ENCODE results near the gene XAF1. TPM values are rescaled to one million over a fixed set of nuclear protein-coding genes. Genes with fewer than 3 reads are reported as not detected.
A peak's percentile ranks its signal among the peaks of the same experiment; 100 is the strongest.

Gene XAF1
- total and polyA plus RNA-seq, 10 of the 15 experiments (the other 5 are each of a cell fraction or from before 2014, with no cell fraction given) = 16.3 to 59.1 (median 44.6) TPM

DNA sequence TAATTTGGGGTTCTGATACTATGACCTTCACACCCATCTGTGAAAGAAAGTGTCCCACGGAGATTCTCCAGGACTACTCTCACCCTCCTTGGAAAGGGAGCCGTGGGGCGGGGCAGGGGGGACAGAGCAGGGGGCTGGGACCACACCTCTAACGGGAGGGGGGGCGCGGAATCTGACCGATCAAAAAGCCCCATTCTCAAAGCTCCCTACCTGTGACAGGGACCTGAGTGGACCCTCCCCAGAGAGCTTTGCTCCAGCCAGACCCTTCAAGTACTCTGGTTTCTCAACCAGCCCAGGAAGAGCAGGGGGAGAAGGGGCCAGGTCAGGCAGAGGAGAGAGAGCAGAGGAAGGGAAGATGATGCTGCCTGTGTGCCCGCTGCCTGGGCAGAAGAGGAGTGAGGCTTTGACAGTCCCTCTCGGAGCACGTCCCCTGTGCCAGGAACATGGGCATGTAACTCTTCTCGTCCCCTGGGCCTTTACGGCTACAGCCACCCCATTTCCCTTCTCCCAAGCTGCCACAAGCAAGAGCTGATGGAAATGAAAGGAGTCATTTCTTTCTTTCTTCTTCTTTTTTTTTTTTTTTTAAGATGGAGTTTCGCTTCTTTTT is 682 bp downstream of the XAF1 start:
- in situ Hi-C loops (cut with MboI) (no loop called here), intact Hi-C loops (cut with micrococcal nuclease; ENCODE audit: unreplicated experiment) (loop anchor here (10.0 kb wide), 2 partner anchors 92 to 258 kb away; partner anchors contain the start of gene RNASEK)
- RAD21 ChIA-PET (ENCODE audit: unreplicated experiment) = no interaction called here
- DNase-seq (ENCODE audit: low read depth, low spot score) = no peak
- Histone ChIP-seq H3K9ac (ENCODE audit: control insufficient read depth, insufficient read depth, low read length) (peak overlapping the region; percentile 95), H3K36me3 (ENCODE audit: control insufficient read depth in 2 of 2, insufficient read depth in 2 of 2, low read length in 1 of 2) (peaks cover 4 to 26% of the 10 kb centered on the region in 2 experiments; a peak in 3 of 4 replicates), H2AFZ (ENCODE audit: control insufficient read depth, low read depth, low read length) (peak overlapping the region; percentile 84; the same call in 1 of the 2 replicates), H3K4me3 (peak overlapping the region; percentile 95), H3K4me1 (ENCODE audit: control insufficient read depth, insufficient read depth, low read length) (peaks cover 15% of the 10 kb centered on the region), H3K79me2 (ENCODE audit: control insufficient read depth, insufficient read depth, low read length) (peaks cover 29% of the 10 kb centered on the region), H3K27ac (ENCODE audit: control insufficient read depth, insufficient read depth) (peak overlapping the region; percentile 97), H3K4me2 (ENCODE audit: control insufficient read depth, insufficient read depth) (peak overlapping the region; percentile 75), H3K9me3 (replicated peaks; ENCODE audit: control insufficient read depth, insufficient read depth, low read length) (no peaks in the 10 kb centered on the region; the same call in 2 of the 3 replicates), H3K27me3 (replicated peaks in 1 of 2; ENCODE audit: control insufficient read depth in 2 of 2, insufficient read depth in 2 of 2, low read length in 1 of 2) (no peaks in the 10 kb centered on the region), H4K20me1 (ENCODE audit: control insufficient read depth, insufficient read depth) (no peaks in the 10 kb centered on the region)
- FAIRE-seq = no peak
- SMC1A ChIA-PET (ENCODE audit: uncharacterized antibody, unreplicated experiment) = no interaction called here
- peak; percentile 57 for ATAC-seq
- BruUV-seq (replicated peaks) = TSS peak; percentile 39
- 28% methylated on average over 7 of the region's 13 CpGs for WGBS (ENCODE audit: insufficient coverage, insufficient replicate concordance, low lambda C conversion rate, missing lambda C conversion rate)
- POLR2A ChIA-PET = interaction anchor here (0.6 to 2.6 kb wide), 6 partner anchors 10 to 1786 kb away, joined by 3 to 6 read pairs (median 4); no protein-coding TSS in a partner anchor
- CTCF ChIA-PET = interaction anchor here (0.6 to 2.4 kb wide), 3 partner anchors 13 to 156 kb away, joined by 3 to 6 read pairs (median 3); no protein-coding TSS in a partner anchor
- TF ChIP-seq, protein P1, sequence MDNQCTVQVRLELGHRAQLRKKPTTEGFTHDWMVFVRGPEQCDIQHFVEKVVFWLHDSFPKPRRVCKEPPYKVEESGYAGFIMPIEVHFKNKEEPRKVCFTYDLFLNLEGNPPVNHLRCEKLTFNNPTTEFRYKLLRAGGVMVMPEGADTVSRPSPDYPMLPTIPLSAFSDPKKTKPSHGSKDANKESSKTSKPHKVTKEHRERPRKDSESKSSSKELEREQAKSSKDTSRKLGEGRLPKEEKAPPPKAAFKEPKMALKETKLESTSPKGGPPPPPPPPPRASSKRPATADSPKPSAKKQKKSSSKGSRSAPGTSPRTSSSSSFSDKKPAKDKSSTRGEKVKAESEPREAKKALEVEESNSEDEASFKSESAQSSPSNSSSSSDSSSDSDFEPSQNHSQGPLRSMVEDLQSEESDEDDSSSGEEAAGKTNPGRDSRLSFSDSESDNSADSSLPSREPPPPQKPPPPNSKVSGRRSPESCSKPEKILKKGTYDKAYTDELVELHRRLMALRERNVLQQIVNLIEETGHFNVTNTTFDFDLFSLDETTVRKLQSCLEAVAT (IDR thresholded peaks at IDR 0.05) = 0 out of 2 replicates have a peak, but pooled peaks have one; percentile 38
- TF ChIP-seq, protein P2, sequence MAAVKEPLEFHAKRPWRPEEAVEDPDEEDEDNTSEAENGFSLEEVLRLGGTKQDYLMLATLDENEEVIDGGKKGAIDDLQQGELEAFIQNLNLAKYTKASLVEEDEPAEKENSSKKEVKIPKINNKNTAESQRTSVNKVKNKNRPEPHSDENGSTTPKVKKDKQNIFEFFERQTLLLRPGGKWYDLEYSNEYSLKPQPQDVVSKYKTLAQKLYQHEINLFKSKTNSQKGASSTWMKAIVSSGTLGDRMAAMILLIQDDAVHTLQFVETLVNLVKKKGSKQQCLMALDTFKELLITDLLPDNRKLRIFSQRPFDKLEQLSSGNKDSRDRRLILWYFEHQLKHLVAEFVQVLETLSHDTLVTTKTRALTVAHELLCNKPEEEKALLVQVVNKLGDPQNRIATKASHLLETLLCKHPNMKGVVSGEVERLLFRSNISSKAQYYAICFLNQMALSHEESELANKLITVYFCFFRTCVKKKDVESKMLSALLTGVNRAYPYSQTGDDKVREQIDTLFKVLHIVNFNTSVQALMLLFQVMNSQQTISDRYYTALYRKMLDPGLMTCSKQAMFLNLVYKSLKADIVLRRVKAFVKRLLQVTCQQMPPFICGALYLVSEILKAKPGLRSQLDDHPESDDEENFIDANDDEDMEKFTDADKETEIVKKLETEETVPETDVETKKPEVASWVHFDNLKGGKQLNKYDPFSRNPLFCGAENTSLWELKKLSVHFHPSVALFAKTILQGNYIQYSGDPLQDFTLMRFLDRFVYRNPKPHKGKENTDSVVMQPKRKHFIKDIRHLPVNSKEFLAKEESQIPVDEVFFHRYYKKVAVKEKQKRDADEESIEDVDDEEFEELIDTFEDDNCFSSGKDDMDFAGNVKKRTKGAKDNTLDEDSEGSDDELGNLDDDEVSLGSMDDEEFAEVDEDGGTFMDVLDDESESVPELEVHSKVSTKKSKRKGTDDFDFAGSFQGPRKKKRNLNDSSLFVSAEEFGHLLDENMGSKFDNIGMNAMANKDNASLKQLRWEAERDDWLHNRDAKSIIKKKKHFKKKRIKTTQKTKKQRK (IDR thresholded peaks at IDR 0.05; ENCODE audit: low read depth, low read length) = no peak
- TF ChIP-seq POLR2A (IDR thresholded peaks at IDR 0.05; ENCODE audit: low read depth, low read length) (peak; percentile 55), ZNF384 (IDR thresholded peaks at IDR 0.05; ENCODE audit: borderline replicate concordance, low read depth, low read length) (peak; percentile 33; the same call in 1 of the 2 replicates), CHD1 (IDR thresholded peaks at IDR 0.05; ENCODE audit: low read depth, low read length) (no peak), POLR2AphosphoS5 (IDR thresholded peaks at IDR 0.05; ENCODE audit: low read length) (peak; percentile 45; the same call in 1 of the 2 replicates)
- TF ChIP-seq, protein P3, sequence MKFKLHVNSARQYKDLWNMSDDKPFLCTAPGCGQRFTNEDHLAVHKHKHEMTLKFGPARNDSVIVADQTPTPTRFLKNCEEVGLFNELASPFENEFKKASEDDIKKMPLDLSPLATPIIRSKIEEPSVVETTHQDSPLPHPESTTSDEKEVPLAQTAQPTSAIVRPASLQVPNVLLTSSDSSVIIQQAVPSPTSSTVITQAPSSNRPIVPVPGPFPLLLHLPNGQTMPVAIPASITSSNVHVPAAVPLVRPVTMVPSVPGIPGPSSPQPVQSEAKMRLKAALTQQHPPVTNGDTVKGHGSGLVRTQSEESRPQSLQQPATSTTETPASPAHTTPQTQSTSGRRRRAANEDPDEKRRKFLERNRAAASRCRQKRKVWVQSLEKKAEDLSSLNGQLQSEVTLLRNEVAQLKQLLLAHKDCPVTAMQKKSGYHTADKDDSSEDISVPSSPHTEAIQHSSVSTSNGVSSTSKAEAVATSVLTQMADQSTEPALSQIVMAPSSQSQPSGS (IDR thresholded peaks at IDR 0.05; ENCODE audit: low read length) = no peak
